HCT116 (cell line): Measurements from ENCODE around the gene PLS3. TPM values are rescaled to one million over a fixed set of nuclear protein-coding genes. Genes with fewer than 3 reads are reported as not detected.

Source experiments
- ATAC-seq: fragments of 200-7000 bp; cut with Tn5 transposase; 2 replicates; pipeline ENCODE4 v1.9.1; 2020; ENCODE audit warnings: mild to moderate bottlenecking, moderate library complexity
- BruUV-seq: library from RNA; stranded (reverse); fragments of 400-500 nt; replicated peaks from 2 replicates; lab custom pipeline; 2021; lab: Mats Ljungman, UMichigan
- CTCF ChIA-PET: fragments of 300-600 bp; sonication (Branson Sonifier 250); formaldehyde crosslinking; loops from one replicate; lab custom pipeline; 2021; ENCODE audit warnings: antibody characterized with exemption; lab: Charles Lee
- POLR2A ChIA-PET: fragments of 300-600, 350-600 bp; sonication (Branson Sonifier 250); formaldehyde crosslinking; loops from one replicate; lab custom pipeline; 2021; ENCODE audit warnings: antibody characterized with exemption; lab: Charles Lee
- RAD21 ChIA-PET, 2 experiments: fragments of 300-600 bp; sonication (Branson Sonifier 250); formaldehyde crosslinking; loops; one replicate each; lab custom pipeline; 2023; ENCODE audit warnings: low total read pairs in 2 of 2; ENCODE audit not compliant: uncharacterized antibody in 2 of 2, unreplicated experiment in 2 of 2, low non-redundant PET in 1 of 2; lab: Charles Lee
- DNase-seq: peaks from one replicate; pipeline ENCODE4 v3.0.0-alpha.2; 2010; ENCODE audit warnings: low read depth, low spot score
- H2AFZ ChIP-seq: fragments of 200-600 bp; shearing (Covaris generic), sonication (generic); 2 replicates; pipeline ENCODE4 v1.6.1; 2017; ENCODE audit warnings: low read depth, mixed run types, mixed read lengths, antibody characterized with exemption, low read length; ENCODE audit not compliant: poor library complexity, severe bottlenecking
- H3K27ac ChIP-seq: 2 replicates; pipeline ENCODE4 v1.5.1; 2012; ENCODE audit warnings: low read depth, low read length
- H3K27me3 ChIP-seq: fragments of 200-600 bp; sonication (generic); 2 replicates; pipeline ENCODE4 v1.6.1; 2016; ENCODE audit warnings: mixed run types, low read length, mixed read lengths; ENCODE audit not compliant: insufficient read depth
- H3K36me3 ChIP-seq, 2 experiments: fragments of 200-500 bp in 1 of 2; fragments of 200-600 bp in 1 of 2; sonication (Bioruptor generic) in 1 of 2; sonication (generic) in 1 of 2; 2 replicates each; pipeline versions ENCODE4 v1.5.1 to v1.6.1; 2014 to 2016; ENCODE audit warnings: low read length in 2 of 2, inconsistent platforms in 1 of 2, mixed read lengths in 1 of 2, mixed run types in 1 of 2; ENCODE audit not compliant: insufficient read depth in 2 of 2, control insufficient read depth in 1 of 2
- H3K4me1 ChIP-seq, 2 experiments: fragments of 200-600 bp in 1 of 2; sonication (generic) in 1 of 2; 2 replicates each; pipeline versions ENCODE4 v1.5.1 to v1.6.1; 2012 to 2017; ENCODE audit warnings: low read length in 2 of 2, inconsistent platforms in 1 of 2, mild to moderate bottlenecking in 1 of 2, mixed read lengths in 1 of 2, mixed run types in 1 of 2, moderate library complexity in 1 of 2; ENCODE audit not compliant: insufficient read depth in 2 of 2, control insufficient read depth in 1 of 2
- H3K4me2 ChIP-seq: fragments of 200-600 bp; sonication (generic); 2 replicates; pipeline ENCODE4 v1.6.1; 2017; ENCODE audit warnings: mixed run types, low read length, mixed read lengths
- H3K4me3 ChIP-seq, 2 experiments: fragments of 200-600 bp in 1 of 2; sonication (generic) in 1 of 2; replicated peaks in 1 of 2; 2 replicates each; pipeline ENCODE4 v1.5.1; 2011 to 2016; ENCODE audit warnings: low read length in 2 of 2, control low read depth in 1 of 2, low read depth in 1 of 2, mild to moderate bottlenecking in 1 of 2, mixed read lengths in 1 of 2, mixed run types in 1 of 2
- H3K79me2 ChIP-seq: fragments of 200-600 bp; sonication (generic); 2 replicates; pipeline ENCODE4 v1.6.1; 2017; ENCODE audit warnings: mild to moderate bottlenecking, mixed run types, low read length, moderate library complexity, mixed read lengths; ENCODE audit not compliant: insufficient read depth
- H3K9ac ChIP-seq: fragments of 200-600 bp; sonication (generic); 2 replicates; pipeline ENCODE4 v1.6.1; 2016; ENCODE audit warnings: low read length, mixed read lengths
- H3K9me2 ChIP-seq: fragments of 200-600 bp; sonication (generic), shearing (Covaris generic); 2 replicates; pipeline ENCODE4 v1.6.1; 2017; ENCODE audit warnings: mixed run types, mild to moderate bottlenecking, moderate library complexity; ENCODE audit not compliant: insufficient read depth
- H3K9me3 ChIP-seq, 2 experiments: fragments of 200-500 bp in 1 of 2; fragments of 200-600 bp in 1 of 2; sonication (Bioruptor generic) in 1 of 2; sonication (generic) in 1 of 2; 2 replicates each; pipeline ENCODE4 v1.6.1; 2014 to 2017; ENCODE audit warnings: low read length in 2 of 2, mixed read lengths in 2 of 2, inconsistent platforms in 1 of 2, low read depth in 1 of 2, mild to moderate bottlenecking in 1 of 2, mixed run types in 1 of 2, moderate library complexity in 1 of 2; ENCODE audit not compliant: control insufficient read depth in 1 of 2, insufficient read depth in 1 of 2
- H4K20me1 ChIP-seq: fragments of 200-600 bp; sonication (generic), shearing (Covaris generic); 2 replicates; pipeline ENCODE4 v1.6.1; 2017; ENCODE audit warnings: mixed run types, mild to moderate bottlenecking, moderate library complexity; ENCODE audit not compliant: insufficient read depth
- CEBPB ChIP-seq: IDR thresholded peaks from 2 replicates; pipeline ENCODE4 v1.6.1; 2012; ENCODE audit warnings: low read depth
- CTCF ChIP-seq, 3 experiments: fragments of 200-600 bp in 1 of 3; sonication (generic) in 1 of 3; IDR thresholded peaks in 2 of 3; conservative IDR thresholded peaks in 1 of 3; 2 replicates each; pipeline ENCODE4 v1.5.1; 2012 to 2017; ENCODE audit warnings: low read depth in 2 of 3, low read length in 2 of 3, antibody characterized with exemption in 1 of 3, borderline replicate concordance in 1 of 3, control low read depth in 1 of 3, mild to moderate bottlenecking in 1 of 3, mixed read lengths in 1 of 3, mixed run types in 1 of 3, moderate library complexity in 1 of 3; ENCODE audit not compliant: insufficient read depth in 1 of 3
- EZH2phosphoT487 ChIP-seq: fragments of 200-600 bp; IDR thresholded peaks from 2 replicates; pipeline ENCODE4 v1.6.1; 2018; ENCODE audit warnings: antibody characterized with exemption, borderline replicate concordance
- FOSL1 ChIP-seq: IDR thresholded peaks from 2 replicates; pipeline ENCODE4 v1.6.1; 2012; ENCODE audit warnings: low read depth
- MAX ChIP-seq: IDR thresholded peaks from 2 replicates; pipeline ENCODE4 v1.6.1; 2012
- POLR2A ChIP-seq: IDR thresholded peaks from 2 replicates; pipeline ENCODE4 v1.7.0; 2011; ENCODE audit warnings: borderline replicate concordance; ENCODE audit not compliant: insufficient read depth, insufficient read length; ENCODE audit errors: extremely low read depth
- POLR2AphosphoS5 ChIP-seq: IDR thresholded peaks from 2 replicates; pipeline ENCODE4 v1.6.1; 2011; ENCODE audit warnings: mild to moderate bottlenecking, low read depth, low read length, moderate library complexity
- SRF ChIP-seq: IDR thresholded peaks from 2 replicates; pipeline ENCODE4 v1.6.1; 2012; ENCODE audit warnings: low read depth
- ZBTB33 ChIP-seq: IDR thresholded peaks from 2 replicates; pipeline ENCODE4 v1.6.1; 2011; ENCODE audit warnings: mild to moderate bottlenecking, low read length, moderate library complexity; ENCODE audit not compliant: insufficient replicate concordance; ENCODE audit errors: extremely low read depth
- ZFX ChIP-seq: fragments of 450-650 bp; IDR thresholded peaks from 2 replicates; pipeline ENCODE4 v1.6.1; 2017
- ZNF274 ChIP-seq: fragments of 200-500 bp; sonication (Bioruptor generic); IDR thresholded peaks from 2 replicates; pipeline ENCODE4 v1.6.1; 2014; ENCODE audit warnings: mild to moderate bottlenecking, low read depth, low read length, inconsistent platforms
- intact Hi-C: fragments of 100-400 bp; cut with micrococcal nuclease; formaldehyde crosslinking; loops from 2 replicates; pipeline ENCODE4 v1.10.0; 2022
- total RNA-seq: library from RNA; stranded (reverse); gene quantifications from one replicate; pipeline ENCODE4 v1.2.1, GENCODE V29; 2021; ENCODE audit not compliant: unreplicated experiment

PLS3 gene
- total RNA-seq, 1 experiment from 2014 or later, result 50.8 TPM

GRCh38 chrX:115696939-115697338 is 136.0 kb downstream of the PLS3 start:
- Histone ChIP-seq H3K4me3 (no peak overlapping the region), H4K20me1 (no peaks in the 10 kb centered on the region), H3K4me1 (no peaks in the 10 kb centered on the region), H3K4me2 (no peak overlapping the region), H3K79me2 (no peaks in the 10 kb centered on the region), H3K9ac (no peak overlapping the region), H3K36me3 (no peaks in the 10 kb centered on the region), H2AFZ (no peak overlapping the region), H3K9me2 (no peaks in the 10 kb centered on the region), H3K27ac (no peak overlapping the region), H3K9me3 (no peaks in the 10 kb centered on the region), H3K27me3 (no peaks in the 10 kb centered on the region)
- TF ChIP-seq ZFX, result no peak
- no peak for TF ChIP-seq EZH2phosphoT487
- no peak for TF ChIP-seq ZNF274
- no peak for TF ChIP-seq CTCF (IDR thresholded peaks at IDR 0.05 in 2 of 3, conservative IDR thresholded peaks at IDR 0.05 in 1 of 3; ENCODE audit: borderline replicate concordance in 1 of 3, insufficient read depth in 1 of 3, low read depth in 2 of 3, low read length in 2 of 3)
- TF ChIP-seq POLR2AphosphoS5, result no peak
- no peak for TF ChIP-seq MAX
- TF ChIP-seq CEBPB, result no peak
- no peak for TF ChIP-seq POLR2A
- TF ChIP-seq SRF, result no peak
- TF ChIP-seq ZBTB33, result no peak
- no peak for TF ChIP-seq FOSL1
- intact Hi-C loops, result no loop called here
- RAD21 ChIA-PET, result no interaction called here
- POLR2A ChIA-PET, result no interaction called here
- BruUV-seq, result no TSS peak
- ATAC-seq, result no peak
- CTCF ChIA-PET, result no interaction called here
- DNase-seq, result no peak
